Muscle layer of duodenum (tissue), 2 donors: ENCODE results near the gene TARBP1.
A peak's percentile ranks its signal among the peaks of the same experiment; 100 is the strongest.

Source experiments
- H3K27ac ChIP-seq: one replicate; pipeline ENCODE4 v1.7.0; 2013; ENCODE audit warnings: mild to moderate bottlenecking, low read length
- H3K27me3 ChIP-seq: one replicate; pipeline ENCODE4 v1.7.0; 2013; ENCODE audit warnings: low read depth, mild to moderate bottlenecking, control low read depth, low read length
- H3K36me3 ChIP-seq, 2 donors: one replicate each; pipeline ENCODE4 v1.7.0; 2013; ENCODE audit warnings: low read length in 2 of 2, control low read depth in 1 of 2, mild to moderate bottlenecking in 1 of 2; ENCODE audit not compliant: insufficient read depth in 2 of 2, control insufficient read depth in 1 of 2
- H3K4me1 ChIP-seq, 2 donors: one replicate each; pipeline ENCODE4 v1.7.0; 2013; ENCODE audit warnings: low read length in 2 of 2, mild to moderate bottlenecking in 2 of 2, control low read depth in 1 of 2, moderate library complexity in 1 of 2; ENCODE audit not compliant: insufficient read depth in 2 of 2, control insufficient read depth in 1 of 2
- H3K4me3 ChIP-seq, 2 donors: one replicate each; pipeline ENCODE4 v1.7.0; 2013; ENCODE audit warnings: low read length in 2 of 2, low read depth in 1 of 2, mild to moderate bottlenecking in 1 of 2
- H3K9me3 ChIP-seq, 2 donors: one replicate each; pipeline ENCODE4 v1.7.0; 2013; ENCODE audit warnings: low read length in 2 of 2, control low read depth in 1 of 2, mild to moderate bottlenecking in 1 of 2; ENCODE audit not compliant: control insufficient read depth in 1 of 2
- donor health status: healthy.

Gene TARBP1, protein sequence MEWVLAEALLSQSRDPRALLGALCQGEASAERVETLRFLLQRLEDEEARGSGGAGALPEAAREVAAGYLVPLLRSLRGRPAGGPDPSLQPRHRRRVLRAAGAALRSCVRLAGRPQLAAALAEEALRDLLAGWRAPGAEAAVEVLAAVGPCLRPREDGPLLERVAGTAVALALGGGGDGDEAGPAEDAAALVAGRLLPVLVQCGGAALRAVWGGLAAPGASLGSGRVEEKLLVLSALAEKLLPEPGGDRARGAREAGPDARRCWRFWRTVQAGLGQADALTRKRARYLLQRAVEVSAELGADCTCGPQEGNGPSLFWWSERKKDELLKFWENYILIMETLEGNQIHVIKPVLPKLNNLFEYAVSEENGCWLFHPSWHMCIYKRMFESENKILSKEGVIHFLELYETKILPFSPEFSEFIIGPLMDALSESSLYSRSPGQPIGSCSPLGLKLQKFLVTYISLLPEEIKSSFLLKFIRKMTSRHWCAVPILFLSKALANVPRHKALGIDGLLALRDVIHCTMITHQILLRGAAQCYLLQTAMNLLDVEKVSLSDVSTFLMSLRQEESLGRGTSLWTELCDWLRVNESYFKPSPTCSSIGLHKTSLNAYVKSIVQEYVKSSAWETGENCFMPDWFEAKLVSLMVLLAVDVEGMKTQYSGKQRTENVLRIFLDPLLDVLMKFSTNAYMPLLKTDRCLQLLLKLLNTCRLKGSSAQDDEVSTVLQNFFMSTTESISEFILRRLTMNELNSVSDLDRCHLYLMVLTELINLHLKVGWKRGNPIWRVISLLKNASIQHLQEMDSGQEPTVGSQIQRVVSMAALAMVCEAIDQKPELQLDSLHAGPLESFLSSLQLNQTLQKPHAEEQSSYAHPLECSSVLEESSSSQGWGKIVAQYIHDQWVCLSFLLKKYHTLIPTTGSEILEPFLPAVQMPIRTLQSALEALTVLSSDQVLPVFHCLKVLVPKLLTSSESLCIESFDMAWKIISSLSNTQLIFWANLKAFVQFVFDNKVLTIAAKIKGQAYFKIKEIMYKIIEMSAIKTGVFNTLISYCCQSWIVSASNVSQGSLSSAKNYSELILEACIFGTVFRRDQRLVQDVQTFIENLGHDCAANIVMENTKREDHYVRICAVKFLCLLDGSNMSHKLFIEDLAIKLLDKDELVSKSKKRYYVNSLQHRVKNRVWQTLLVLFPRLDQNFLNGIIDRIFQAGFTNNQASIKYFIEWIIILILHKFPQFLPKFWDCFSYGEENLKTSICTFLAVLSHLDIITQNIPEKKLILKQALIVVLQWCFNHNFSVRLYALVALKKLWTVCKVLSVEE (N-terminal part only)

DNA sequence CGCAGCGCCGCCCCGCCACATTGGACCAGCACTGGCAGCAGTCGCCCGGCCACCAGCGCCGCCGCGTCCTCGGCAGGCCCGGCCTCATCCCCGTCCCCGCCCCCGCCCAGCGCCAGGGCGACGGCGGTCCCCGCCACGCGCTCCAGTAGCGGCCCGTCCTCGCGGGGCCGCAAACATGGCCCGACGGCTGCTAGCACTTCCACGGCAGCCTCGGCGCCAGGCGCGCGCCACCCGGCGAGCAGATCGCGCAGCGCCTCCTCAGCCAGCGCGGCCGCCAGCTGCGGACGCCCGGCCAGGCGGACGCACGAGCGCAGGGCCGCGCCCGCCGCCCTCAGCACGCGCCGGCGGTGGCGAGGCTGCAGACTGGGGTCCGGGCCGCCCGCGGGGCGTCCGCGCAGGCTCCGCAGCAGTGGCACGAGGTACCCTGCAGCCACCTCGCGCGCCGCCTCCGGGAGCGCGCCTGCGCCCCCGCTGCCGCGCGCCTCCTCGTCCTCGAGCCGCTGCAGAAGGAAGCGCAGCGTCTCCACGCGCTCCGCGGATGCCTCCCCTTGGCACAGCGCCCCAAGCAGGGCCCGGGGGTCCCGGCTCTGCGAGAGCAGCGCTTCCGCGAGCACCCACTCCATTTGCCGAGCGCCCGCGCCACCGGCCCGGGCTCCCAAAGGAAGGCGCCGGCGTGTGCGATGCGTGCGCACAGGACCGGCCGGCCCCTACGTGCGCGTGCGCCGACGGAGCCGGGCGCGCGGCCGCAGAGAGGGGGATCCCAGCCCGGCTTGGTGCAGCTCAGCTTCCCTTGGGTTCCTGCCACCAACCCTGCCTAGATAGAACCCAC is at the start of gene TARBP1:
TSS of gene TARBP1 (minus strand) at position 699 of the 829 bp plus-strand sequence. CDS start at position 623, 76 bp downstream.
- H3K4me1 ChIP-seq, result peaks cover 0 to 9% of the 10 kb centered on the region in 2 donors
- H3K9me3 ChIP-seq, result no peaks in the 10 kb centered on the region
- peak within 1 kb of the TSS; percentile 62 for H3K27ac ChIP-seq

DNA sequence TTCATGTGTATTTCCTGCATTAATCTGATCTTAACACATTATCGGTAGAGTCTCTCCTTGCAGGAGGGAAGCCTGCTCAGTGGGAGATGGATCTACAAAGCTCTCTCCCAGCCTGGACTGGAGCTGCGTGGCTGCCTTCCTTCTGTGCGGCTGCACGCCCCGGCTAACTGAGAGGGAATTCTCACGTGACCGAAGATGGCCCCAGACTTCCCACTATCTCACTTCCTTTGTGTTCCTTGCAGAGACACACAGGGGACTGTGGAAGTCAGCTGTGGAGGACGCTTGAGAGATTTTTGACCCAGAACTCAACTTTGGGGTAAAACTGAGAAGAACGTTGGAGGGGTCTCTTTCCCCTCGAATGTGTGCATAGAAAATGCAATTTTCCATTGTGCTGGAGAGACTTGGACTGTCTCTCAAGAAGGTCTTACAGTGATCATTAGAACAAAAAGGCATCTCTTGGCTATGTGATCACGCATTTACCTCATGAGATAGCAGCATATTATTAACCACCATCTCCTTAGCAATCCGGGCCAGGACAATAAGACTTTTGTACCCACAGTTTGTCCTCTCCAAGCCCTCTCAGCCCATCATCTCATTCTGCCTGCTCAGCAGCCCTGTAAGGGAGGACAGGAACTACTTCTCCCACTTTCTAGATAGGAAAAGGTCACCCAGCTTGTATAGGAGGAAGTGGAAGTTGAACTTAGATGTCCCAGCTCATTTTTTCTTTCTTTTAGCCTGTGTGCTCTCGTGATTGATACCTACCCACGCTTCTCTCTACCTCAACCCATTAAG is 49.3 kb upstream of the TARBP1 start:
- Histone ChIP-seq H3K9me3 (no peaks in the 10 kb centered on the region), H3K27ac (peak overlapping the region; percentile 37), H3K36me3 (no peaks in the 10 kb centered on the region), H3K27me3 (no peaks in the 10 kb centered on the region), H3K4me1 (peaks cover 25 to 44% of the 10 kb centered on the region in 2 donors), H3K4me3 (no peak overlapping the region)

More for the DNA sequence above, at the start of gene TARBP1:
- Histone ChIP-seq H3K36me3 (no peaks in the 10 kb centered on the region), H3K27me3 (no peaks in the 10 kb centered on the region), H3K4me3 (peak within 1 kb of the TSS; percentile 79 to 88)

DNA sequence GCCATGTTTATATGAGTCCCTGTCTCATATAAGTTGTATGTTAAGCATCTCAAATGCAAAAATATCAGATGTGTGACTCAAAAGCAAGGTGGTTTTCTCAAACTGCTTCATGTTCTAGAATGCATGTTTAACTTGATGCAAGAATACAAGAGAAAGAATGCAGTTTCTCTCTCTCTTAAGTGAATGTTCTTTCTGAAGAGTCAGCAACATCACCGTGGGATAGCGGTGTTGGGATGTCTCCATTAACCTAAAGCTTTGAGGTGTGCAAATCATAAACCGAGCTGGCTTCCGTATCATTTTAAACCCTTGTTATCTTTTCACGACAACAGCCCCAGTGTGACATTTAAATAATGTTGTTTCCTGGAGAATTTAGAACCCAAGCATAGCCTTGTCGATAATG is 48.4 kb upstream of the TARBP1 start:
- Histone ChIP-seq H3K27me3 (no peaks in the 10 kb centered on the region), H3K4me1 (peaks cover 23 to 43% of the 10 kb centered on the region in 2 donors), H3K36me3 (no peaks in the 10 kb centered on the region), H3K4me3 (no peak overlapping the region), H3K27ac (no peak overlapping the region), H3K9me3 (no peaks in the 10 kb centered on the region)

DNA sequence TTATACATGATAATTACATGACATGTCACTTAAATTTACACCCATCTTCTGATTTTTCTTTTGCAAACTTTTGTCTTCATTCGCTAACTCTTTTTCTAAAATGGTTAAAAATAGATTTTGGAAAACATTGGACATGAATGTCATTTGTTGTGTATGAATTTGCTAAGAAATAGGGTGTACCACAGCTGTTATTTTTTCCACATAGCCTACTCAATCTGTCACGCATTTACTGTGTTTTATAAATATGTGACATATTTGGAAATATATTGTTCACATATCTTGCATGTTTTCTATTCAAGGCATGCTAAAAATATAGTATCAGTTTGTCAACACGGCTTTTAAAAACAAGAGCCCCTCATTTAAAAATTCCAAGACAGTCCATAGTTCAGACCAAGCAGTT is 47.9 kb upstream of the TARBP1 start:
- H3K4me3 ChIP-seq, result no peak overlapping the region
- H3K9me3 ChIP-seq, result no peaks in the 10 kb centered on the region
- H3K27ac ChIP-seq, result no peak overlapping the region
- H3K27me3 ChIP-seq, result no peaks in the 10 kb centered on the region
- H3K4me1 ChIP-seq, result peaks cover 19 to 39% of the 10 kb centered on the region in 2 donors
- no peaks in the 10 kb centered on the region for H3K36me3 ChIP-seq

DNA sequence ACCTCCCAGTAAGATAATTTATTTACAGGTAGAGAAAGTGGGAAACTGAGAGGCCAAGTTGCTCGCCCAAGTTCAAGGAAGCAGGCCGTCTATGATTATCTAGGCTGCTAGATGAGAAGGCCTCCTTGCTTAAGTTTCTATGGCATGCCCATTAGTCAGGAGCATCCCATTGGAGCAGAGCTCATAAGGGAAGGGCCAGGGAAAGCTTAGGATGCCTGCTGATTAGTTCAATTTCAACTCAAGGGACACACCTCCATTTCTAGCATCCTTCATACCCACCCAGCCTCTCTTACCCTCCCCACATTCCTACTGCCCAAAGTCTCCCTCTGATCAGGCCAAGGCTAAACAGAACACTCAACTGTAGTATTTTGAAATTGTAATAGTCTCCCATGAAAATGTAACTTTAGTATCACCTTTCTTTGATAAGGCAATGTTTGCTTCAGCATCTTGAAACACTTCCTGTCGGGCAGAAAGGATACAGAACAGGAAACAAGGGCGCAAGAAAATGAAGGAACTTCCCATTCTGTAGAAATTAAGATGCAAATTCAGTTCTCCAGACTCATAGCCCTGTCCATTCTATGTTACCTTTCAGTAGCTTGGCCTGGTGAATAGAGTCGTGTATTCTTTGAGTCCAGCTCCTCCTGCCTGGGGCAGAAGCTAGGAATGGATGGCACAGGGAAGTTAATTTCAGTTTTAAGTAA is 46.3 kb upstream of the TARBP1 start:
- Histone ChIP-seq H3K36me3 (no peaks in the 10 kb centered on the region), H3K9me3 (no peaks in the 10 kb centered on the region), H3K4me3 (no peak overlapping the region), H3K27me3 (no peaks in the 10 kb centered on the region), H3K27ac (no peak overlapping the region), H3K4me1 (peaks cover 13 to 35% of the 10 kb centered on the region in 2 donors)

DNA sequence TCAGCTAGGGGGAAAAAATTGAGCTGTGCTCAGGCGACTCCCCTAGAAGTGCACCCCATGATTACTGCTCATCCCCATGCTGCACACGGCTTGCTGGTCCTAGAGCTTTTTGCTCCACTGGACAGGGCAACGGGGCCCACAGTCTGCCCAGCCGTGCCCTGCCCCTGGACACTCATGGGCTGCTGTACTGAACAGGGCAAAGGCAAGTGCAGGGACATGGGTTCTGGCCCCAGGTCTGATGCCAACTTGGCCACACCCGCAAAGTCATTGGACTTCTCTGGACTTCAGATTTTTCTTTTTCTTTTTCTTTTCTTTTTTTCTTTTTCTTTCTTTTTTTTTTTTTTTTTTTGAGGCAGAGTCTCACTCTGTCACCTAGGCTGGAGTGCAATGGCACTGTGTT is 42.9 kb upstream of the TARBP1 start:
- H3K36me3 ChIP-seq, result no peaks in the 10 kb centered on the region
- no peak overlapping the region for H3K27ac ChIP-seq
- H3K4me3 ChIP-seq, result no peak overlapping the region
- H3K9me3 ChIP-seq, result no peaks in the 10 kb centered on the region
- H3K27me3 ChIP-seq, result no peaks in the 10 kb centered on the region
- peaks cover 10 to 22% of the 10 kb centered on the region in 2 donors for H3K4me1 ChIP-seq

DNA sequence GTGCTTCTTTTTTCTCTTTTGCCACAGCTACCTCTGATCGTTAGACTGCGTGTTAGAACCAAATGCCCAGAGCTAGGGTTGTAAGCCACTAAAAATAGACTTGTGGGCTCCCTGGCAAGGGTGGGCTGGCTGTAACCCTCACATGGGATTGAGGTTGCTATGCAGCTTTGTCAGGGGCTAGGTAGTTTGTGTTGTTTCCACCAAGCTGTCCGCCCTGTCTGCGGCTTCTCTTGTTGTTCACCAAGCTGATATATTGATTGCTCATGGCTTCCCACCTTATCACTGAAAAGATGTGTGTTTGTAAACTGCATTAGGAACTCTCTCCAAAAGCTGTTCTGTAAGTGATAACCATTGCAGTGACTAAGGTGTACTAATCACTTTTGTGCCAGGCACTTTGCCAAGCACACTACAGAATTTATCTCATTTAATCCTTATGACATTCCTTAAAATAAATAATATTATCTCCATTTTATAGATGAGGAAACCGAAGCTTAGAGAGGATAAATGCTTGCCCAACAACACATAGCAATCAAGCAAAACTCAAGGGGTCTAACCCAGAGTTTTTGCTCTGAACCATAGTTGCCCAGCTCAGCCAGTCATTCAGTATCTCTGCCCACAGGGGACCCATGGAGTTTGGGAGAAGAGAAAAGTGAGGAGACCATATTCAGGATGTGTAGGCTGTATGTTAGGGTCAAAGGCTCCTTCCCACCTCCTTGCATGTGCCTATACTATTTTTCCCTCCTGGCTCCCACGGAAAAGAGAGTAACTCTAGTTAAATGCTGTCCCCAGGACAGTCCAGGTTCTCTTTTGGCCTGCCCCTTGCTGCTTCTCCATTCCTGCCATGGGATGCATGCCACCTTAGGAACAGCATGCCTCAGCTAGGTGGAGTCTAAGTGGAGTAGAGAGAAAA is 42.2 kb upstream of the TARBP1 start:
- H3K36me3 ChIP-seq, result no peaks in the 10 kb centered on the region
- H3K27ac ChIP-seq, result no peak overlapping the region
- H3K9me3 ChIP-seq, result no peaks in the 10 kb centered on the region
- H3K4me3 ChIP-seq, result no peak overlapping the region
- no peaks in the 10 kb centered on the region for H3K27me3 ChIP-seq
- H3K4me1 ChIP-seq, result peaks cover 10 to 22% of the 10 kb centered on the region in 2 donors

DNA sequence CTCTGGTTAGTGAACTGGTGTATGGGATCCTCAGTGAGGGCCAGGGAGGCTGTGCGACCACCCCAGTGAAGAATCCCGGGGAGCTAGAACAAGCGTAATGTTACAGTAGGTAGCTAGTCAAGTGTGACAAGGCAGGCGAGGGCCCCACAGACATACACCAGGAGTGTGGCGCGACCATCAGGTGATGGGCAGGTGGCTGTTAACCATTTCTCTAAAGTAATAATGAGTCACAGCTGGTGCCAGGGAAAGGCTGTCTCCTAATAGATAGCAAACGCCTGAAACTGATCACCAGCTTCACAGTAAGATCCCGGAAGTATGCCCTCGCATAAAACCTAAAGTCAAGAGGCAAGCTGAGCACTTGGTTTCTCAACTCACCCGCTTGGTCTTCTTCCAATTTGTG is 40.5 kb upstream of the TARBP1 start:
- Histone ChIP-seq H3K4me1 (peaks cover 18 to 22% of the 10 kb centered on the region in 2 donors), H3K27ac (no peak overlapping the region), H3K27me3 (no peaks in the 10 kb centered on the region)

DNA sequence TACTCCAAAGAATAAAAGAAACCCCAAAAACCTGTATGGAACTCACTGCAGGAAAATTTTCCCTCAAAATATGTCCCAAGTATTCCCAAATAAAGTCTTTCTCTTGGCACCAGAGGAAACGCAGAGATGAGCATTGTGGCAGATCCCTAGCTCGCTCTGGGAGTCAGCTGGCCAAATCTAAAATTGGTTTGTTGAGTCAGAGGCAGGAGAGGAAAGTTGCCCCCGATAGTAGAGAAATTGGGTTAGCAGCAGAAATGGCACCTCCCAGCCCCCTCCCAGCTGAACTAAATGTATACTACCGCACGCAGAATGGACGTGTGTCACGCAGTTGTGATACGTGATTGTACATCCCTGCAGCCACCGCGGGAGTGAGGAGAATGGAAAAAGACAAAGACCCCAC is 39.9 kb upstream of the TARBP1 start:
- H3K27ac ChIP-seq, result no peak overlapping the region
- H3K27me3 ChIP-seq, result no peaks in the 10 kb centered on the region
- H3K4me1 ChIP-seq, result peaks cover 18 to 19% of the 10 kb centered on the region in 2 donors

More for the DNA sequence above, 40.5 kb upstream of the TARBP1 start:
- H3K4me3 ChIP-seq, result no peak overlapping the region
- no peaks in the 10 kb centered on the region for H3K36me3 ChIP-seq
- no peaks in the 10 kb centered on the region for H3K9me3 ChIP-seq

More for the DNA sequence above, 39.9 kb upstream of the TARBP1 start:
- Histone ChIP-seq H3K9me3 (no peaks in the 10 kb centered on the region), H3K4me3 (no peak overlapping the region), H3K36me3 (no peaks in the 10 kb centered on the region)
